Left lung (tissue), 10 donors: ENCODE results near the gene NR3C2. TPM values are rescaled to one million over a fixed set of nuclear protein-coding genes. Genes with fewer than 3 reads are reported as not detected.
A peak's percentile ranks its signal among the peaks of the same experiment; 100 is the strongest.

ENCODE experiments used
- ATAC-seq: fragments of 200-7000 bp; cut with Tn5 transposase; one replicate; pipeline ENCODE4 v1.9.1; 2020; ENCODE audit warnings: moderate library complexity
- DNase-seq, 4 donors: peaks; one replicate each; pipeline ENCODE4 v3.0.0-alpha.2; 2013 to 2020
- H3K27ac ChIP-seq, 2 donors: fragments of 200-600 bp; sonication (generic) in 1 of 2; one replicate each; pipeline versions ENCODE4 v1.5.0 to v1.8.0; 2020 to 2021
- H3K27me3 ChIP-seq, 2 donors: fragments of 200-600 bp; sonication (generic) in 1 of 2; one replicate each; pipeline versions ENCODE4 v1.5.0 to v1.8.0; 2020 to 2021
- H3K36me3 ChIP-seq, 2 donors: fragments of 200-600 bp; sonication (generic) in 1 of 2; one replicate each; pipeline versions ENCODE4 v1.5.0 to v1.8.0; 2020 to 2021
- H3K4me1 ChIP-seq, 2 donors: fragments of 200-600 bp; one replicate each; pipeline ENCODE4 v1.8.0; 2021
- H3K4me3 ChIP-seq, 2 donors: fragments of 200-600 bp; sonication (generic) in 1 of 2; one replicate each; pipeline versions ENCODE4 v1.5.0 to v1.8.0; 2020 to 2021; ENCODE audit warnings: mild to moderate bottlenecking in 1 of 2
- H3K9me3 ChIP-seq, 2 donors: fragments of 200-600 bp; sonication (generic) in 1 of 2; one replicate each; pipeline versions ENCODE4 v1.5.0 to v1.8.0; 2020 to 2021
- intact Hi-C, 2 donors: fragments of 100-400 bp; cut with DNase I; formaldehyde crosslinking; loops; one replicate each; pipeline versions ENCODE4 v1.11.2 to v1.14.2; 2022
- polyA plus RNA-seq, 6 donors: library from polyadenylated mRNA; unstranded; fragments of 120-200 nt; gene quantifications; one replicate each; pipeline ENCODE4 v1.2.1, GENCODE V29; 2013; ENCODE audit not compliant: insufficient read length in 6 of 6
- total RNA-seq, 2 donors: library from RNA; stranded (reverse); fragmentation: NEBNext Ultra II Directional; extraction: Animal tissue kit (Norgen Biotek cat#: 25700); gene quantifications; one replicate each; pipeline ENCODE4 v1.2.1, GENCODE V29; 2021
- TF ChIP-seq, protein P1 (sequence below), 2 donors: fragments of 200-600 bp; sonication (generic) in 1 of 2; IDR thresholded peaks; one replicate each; pipeline versions ENCODE4 v1.5.0 to v1.8.0; 2021; ENCODE audit warnings: antibody characterized with exemption in 2 of 2
- donor health status: DM: no; HTN: yes; CAD: no.
- donor health status: DM: no; HTN: no; CAD: no.

The NR3C2 gene
- total and polyA plus RNA-seq, 8 donors, result 13.1 to 25.0 (median 17.0) TPM

DNA sequence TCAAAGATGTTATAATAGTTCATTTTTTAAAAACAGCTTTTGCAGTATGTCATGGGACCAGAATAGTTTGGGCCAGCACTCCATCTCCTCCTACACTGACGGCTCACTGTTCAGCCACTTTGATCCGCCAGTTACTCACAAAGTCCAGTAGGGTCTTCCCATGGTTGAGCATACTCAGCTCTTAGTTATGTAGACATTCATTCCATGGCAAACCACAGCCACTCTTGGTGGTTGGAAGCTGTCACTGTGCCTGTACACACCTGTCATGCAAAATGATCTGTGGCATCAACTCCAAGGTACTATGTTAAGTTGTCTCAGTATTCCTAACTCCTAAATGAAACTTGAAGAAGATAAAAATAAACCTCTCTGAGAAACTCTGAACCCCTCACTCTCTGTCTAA lies 127.2 kb downstream of the NR3C2 start:
- Histone ChIP-seq H3K9me3 (peaks cover 0 to 2% of the 10 kb centered on the region in 2 donors), H3K4me1 (no peaks in the 10 kb centered on the region), H3K27ac (no peak overlapping the region), H3K36me3 (no peaks in the 10 kb centered on the region), H3K27me3 (no peaks in the 10 kb centered on the region), H3K4me3 (no peak overlapping the region)
- intact Hi-C loops, result no loop called here
- DNase-seq, result no peak
- ATAC-seq, result peak; percentile 21
- TF ChIP-seq, protein P1, sequence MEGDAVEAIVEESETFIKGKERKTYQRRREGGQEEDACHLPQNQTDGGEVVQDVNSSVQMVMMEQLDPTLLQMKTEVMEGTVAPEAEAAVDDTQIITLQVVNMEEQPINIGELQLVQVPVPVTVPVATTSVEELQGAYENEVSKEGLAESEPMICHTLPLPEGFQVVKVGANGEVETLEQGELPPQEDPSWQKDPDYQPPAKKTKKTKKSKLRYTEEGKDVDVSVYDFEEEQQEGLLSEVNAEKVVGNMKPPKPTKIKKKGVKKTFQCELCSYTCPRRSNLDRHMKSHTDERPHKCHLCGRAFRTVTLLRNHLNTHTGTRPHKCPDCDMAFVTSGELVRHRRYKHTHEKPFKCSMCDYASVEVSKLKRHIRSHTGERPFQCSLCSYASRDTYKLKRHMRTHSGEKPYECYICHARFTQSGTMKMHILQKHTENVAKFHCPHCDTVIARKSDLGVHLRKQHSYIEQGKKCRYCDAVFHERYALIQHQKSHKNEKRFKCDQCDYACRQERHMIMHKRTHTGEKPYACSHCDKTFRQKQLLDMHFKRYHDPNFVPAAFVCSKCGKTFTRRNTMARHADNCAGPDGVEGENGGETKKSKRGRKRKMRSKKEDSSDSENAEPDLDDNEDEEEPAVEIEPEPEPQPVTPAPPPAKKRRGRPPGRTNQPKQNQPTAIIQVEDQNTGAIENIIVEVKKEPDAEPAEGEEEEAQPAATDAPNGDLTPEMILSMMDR (IDR thresholded peaks at IDR 0.05), result no peak

DNA sequence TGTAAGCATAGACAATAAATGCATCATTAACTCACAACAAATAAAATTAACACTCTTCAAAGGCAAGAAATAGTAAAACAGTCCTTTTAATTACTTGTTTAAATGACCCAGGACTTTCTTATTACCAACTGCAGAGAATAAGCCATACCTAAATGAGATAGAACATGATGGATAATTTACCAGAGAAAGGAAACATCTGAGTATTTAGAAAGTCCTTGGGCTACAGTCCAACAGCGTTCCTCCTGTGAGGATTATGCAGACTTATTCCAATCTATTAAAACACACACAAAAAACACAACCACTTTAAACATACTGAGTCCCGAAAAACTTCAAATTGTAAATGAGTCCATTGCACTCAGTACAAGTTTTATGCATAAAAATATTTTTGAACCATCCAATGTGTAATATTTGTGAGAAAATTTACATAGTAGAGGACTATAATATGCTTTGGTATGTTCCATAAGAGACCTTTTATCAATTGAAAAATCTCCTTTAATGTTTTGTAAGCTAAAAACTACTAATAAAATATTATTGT lies 129.2 kb downstream of the NR3C2 start:
- intact Hi-C loops, result no loop called here
- ATAC-seq, result no peak
- DNase-seq, result peak in 2 of 4 donors; percentile 68 to 80

DNA sequence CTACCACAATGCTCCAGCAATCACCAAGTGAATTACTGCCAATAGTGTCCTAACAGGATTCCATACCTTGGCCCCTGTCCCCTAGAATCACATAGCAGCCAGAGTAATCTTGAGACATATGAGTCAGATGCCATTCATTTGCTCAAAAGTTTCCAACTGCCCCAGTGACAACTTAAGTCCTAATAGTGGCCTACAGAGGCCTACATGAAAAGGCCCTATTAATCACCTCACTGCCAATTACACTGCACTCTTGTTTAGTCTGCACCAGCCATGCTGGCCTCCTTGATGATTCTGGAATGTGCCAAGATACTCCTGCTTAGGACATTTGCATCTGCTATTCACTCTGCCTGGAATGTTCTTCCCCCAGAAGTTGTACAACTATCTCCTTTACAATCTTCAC lies 130.7 kb downstream of the NR3C2 start:
- Histone ChIP-seq H3K4me3 (no peak overlapping the region), H3K27ac (no peak overlapping the region), H3K9me3 (no peaks in the 10 kb centered on the region), H3K36me3 (no peaks in the 10 kb centered on the region), H3K27me3 (no peaks in the 10 kb centered on the region), H3K4me1 (no peaks in the 10 kb centered on the region)
- TF ChIP-seq, protein P1 (IDR thresholded peaks at IDR 0.05), result no peak
- ATAC-seq, result peak; percentile 23
- intact Hi-C loops, result no loop called here
- no peak for DNase-seq

More for the DNA sequence above, 129.2 kb downstream of the NR3C2 start:
- Histone ChIP-seq H3K27ac (no peak overlapping the region), H3K9me3 (no peaks in the 10 kb centered on the region), H3K36me3 (no peaks in the 10 kb centered on the region), H3K4me3 (no peak overlapping the region), H3K4me1 (no peaks in the 10 kb centered on the region), H3K27me3 (no peaks in the 10 kb centered on the region)
- TF ChIP-seq, protein P1 (IDR thresholded peaks at IDR 0.05), result no peak

DNA sequence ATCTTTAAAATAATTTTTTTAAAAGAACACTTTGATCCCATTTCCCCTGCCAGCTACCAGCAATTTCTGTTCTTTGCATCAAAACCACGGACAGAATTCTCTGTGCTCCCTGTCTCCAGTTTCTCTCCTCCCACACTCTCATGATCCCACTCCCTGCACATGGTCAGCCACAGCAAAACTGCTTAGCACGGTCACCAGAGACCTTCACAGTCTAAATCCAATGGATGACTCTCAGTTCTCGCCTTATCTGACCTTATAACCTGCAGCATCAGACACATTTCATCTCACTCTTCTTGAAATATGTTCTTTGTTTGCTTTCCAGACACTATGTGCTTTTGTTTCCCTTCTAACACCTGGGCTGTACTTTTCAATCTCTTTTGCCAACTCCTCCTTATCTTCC lies 131.5 kb downstream of the NR3C2 start:
- H3K9me3 ChIP-seq, result no peaks in the 10 kb centered on the region
- intact Hi-C loops, result no loop called here
- no peak overlapping the region for H3K27ac ChIP-seq
- no peak for ATAC-seq
- no peak for DNase-seq
- H3K4me3 ChIP-seq, result no peak overlapping the region
- TF ChIP-seq, protein P1 (IDR thresholded peaks at IDR 0.05), result no peak
- no peaks in the 10 kb centered on the region for H3K36me3 ChIP-seq
- H3K27me3 ChIP-seq, result no peaks in the 10 kb centered on the region
- H3K4me1 ChIP-seq, result no peaks in the 10 kb centered on the region

DNA sequence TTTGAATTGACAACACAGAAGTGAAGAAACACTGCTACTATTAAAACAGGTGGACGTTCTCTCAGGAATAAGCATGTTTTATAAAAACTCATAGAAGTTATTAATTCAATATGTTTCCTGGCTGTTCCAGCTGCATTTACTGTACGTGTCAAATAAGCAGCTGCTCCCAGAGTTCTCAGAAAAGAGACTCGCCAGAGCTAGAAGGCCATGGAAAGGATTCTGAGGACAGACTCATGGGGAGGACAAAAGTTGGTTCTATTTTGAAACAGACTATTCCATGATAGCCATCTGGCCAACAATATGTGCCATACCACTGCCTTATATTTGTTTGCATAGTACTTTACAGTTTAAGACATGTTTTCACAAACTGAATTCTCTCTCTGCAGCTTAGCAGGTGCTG lies 136.5 kb downstream of the NR3C2 start:
- no peak overlapping the region for H3K27ac ChIP-seq
- no peak overlapping the region for H3K4me3 ChIP-seq
- H3K27me3 ChIP-seq, result no peaks in the 10 kb centered on the region
- intact Hi-C loops, result no loop called here
- TF ChIP-seq, protein P1 (IDR thresholded peaks at IDR 0.05), result no peak
- H3K4me1 ChIP-seq, result no peaks in the 10 kb centered on the region
- DNase-seq (no peak), ATAC-seq (no peak)
- H3K36me3 ChIP-seq, result no peaks in the 10 kb centered on the region
- H3K9me3 ChIP-seq, result peaks cover 0 to 2% of the 10 kb centered on the region in 2 donors
